ENCODE data around the gene FSTL1. TPM values are rescaled to one million over a fixed set of nuclear protein-coding genes. Genes with fewer than 3 reads are reported as not detected.

FSTL1 gene
- total and polyA plus RNA-seq, 2 of the 8 experiments (the other 6 are each of a cell fraction or from before 2014, with no cell fraction given): 158 to 516 TPM

DNA sequence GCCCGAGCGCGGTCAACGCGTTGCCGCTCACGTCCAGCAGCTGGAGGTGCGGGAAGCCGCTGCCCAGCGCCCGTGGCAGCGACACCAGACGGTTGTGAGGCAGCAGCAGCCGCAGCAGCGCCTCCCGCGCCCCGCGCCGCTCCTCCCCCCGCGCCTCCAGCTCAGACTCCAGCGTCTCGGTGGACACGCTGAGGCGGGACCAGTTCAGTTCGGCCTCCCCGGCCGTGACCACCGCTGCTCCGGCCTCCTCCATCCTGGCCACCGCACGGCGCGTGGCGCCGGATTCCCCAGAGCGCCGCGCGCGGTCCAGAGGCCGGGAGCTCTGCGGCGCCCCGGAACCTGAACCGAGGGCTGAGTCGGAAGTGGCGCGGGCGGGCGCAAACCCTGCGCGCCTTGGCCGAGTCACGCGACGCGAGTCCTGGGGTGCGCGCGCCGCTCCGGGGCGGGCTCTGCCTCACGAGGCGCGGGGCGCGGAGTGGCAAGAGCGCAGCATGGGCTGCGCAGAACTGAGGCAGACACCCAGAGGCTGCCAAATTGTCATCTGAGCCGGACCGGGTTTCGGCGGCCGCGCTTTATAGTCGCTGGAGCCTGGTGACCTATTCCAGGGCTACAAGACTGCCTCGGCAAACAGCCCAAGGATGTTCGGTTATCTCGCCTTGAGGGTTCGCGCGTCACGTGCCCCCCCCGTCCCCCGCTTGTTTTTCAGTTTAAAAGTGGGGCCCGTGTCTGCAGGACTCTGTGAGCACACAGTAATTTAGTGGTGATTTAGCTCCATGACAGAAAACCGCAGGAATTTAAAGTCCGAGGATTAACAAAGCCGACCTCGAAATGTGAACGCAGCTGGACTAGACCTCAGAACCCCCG, 101.6 kb downstream of the FSTL1 start, which contains the start of gene LRRC58 (continued):
- no peak for TF ChIP-seq SIX5 (IDR thresholded peaks at IDR 0.05; ENCODE audit: low read depth, low read length)
- peak; percentile 98 for TF ChIP-seq KDM4A (IDR thresholded peaks at IDR 0.05; ENCODE audit: low read depth, low read length, severe bottlenecking)
- TF ChIP-seq BCL11A (IDR thresholded peaks at IDR 0.05; ENCODE audit: low read depth in 2 of 2, low read length in 2 of 2): no peak
- TF ChIP-seq, protein P1, sequence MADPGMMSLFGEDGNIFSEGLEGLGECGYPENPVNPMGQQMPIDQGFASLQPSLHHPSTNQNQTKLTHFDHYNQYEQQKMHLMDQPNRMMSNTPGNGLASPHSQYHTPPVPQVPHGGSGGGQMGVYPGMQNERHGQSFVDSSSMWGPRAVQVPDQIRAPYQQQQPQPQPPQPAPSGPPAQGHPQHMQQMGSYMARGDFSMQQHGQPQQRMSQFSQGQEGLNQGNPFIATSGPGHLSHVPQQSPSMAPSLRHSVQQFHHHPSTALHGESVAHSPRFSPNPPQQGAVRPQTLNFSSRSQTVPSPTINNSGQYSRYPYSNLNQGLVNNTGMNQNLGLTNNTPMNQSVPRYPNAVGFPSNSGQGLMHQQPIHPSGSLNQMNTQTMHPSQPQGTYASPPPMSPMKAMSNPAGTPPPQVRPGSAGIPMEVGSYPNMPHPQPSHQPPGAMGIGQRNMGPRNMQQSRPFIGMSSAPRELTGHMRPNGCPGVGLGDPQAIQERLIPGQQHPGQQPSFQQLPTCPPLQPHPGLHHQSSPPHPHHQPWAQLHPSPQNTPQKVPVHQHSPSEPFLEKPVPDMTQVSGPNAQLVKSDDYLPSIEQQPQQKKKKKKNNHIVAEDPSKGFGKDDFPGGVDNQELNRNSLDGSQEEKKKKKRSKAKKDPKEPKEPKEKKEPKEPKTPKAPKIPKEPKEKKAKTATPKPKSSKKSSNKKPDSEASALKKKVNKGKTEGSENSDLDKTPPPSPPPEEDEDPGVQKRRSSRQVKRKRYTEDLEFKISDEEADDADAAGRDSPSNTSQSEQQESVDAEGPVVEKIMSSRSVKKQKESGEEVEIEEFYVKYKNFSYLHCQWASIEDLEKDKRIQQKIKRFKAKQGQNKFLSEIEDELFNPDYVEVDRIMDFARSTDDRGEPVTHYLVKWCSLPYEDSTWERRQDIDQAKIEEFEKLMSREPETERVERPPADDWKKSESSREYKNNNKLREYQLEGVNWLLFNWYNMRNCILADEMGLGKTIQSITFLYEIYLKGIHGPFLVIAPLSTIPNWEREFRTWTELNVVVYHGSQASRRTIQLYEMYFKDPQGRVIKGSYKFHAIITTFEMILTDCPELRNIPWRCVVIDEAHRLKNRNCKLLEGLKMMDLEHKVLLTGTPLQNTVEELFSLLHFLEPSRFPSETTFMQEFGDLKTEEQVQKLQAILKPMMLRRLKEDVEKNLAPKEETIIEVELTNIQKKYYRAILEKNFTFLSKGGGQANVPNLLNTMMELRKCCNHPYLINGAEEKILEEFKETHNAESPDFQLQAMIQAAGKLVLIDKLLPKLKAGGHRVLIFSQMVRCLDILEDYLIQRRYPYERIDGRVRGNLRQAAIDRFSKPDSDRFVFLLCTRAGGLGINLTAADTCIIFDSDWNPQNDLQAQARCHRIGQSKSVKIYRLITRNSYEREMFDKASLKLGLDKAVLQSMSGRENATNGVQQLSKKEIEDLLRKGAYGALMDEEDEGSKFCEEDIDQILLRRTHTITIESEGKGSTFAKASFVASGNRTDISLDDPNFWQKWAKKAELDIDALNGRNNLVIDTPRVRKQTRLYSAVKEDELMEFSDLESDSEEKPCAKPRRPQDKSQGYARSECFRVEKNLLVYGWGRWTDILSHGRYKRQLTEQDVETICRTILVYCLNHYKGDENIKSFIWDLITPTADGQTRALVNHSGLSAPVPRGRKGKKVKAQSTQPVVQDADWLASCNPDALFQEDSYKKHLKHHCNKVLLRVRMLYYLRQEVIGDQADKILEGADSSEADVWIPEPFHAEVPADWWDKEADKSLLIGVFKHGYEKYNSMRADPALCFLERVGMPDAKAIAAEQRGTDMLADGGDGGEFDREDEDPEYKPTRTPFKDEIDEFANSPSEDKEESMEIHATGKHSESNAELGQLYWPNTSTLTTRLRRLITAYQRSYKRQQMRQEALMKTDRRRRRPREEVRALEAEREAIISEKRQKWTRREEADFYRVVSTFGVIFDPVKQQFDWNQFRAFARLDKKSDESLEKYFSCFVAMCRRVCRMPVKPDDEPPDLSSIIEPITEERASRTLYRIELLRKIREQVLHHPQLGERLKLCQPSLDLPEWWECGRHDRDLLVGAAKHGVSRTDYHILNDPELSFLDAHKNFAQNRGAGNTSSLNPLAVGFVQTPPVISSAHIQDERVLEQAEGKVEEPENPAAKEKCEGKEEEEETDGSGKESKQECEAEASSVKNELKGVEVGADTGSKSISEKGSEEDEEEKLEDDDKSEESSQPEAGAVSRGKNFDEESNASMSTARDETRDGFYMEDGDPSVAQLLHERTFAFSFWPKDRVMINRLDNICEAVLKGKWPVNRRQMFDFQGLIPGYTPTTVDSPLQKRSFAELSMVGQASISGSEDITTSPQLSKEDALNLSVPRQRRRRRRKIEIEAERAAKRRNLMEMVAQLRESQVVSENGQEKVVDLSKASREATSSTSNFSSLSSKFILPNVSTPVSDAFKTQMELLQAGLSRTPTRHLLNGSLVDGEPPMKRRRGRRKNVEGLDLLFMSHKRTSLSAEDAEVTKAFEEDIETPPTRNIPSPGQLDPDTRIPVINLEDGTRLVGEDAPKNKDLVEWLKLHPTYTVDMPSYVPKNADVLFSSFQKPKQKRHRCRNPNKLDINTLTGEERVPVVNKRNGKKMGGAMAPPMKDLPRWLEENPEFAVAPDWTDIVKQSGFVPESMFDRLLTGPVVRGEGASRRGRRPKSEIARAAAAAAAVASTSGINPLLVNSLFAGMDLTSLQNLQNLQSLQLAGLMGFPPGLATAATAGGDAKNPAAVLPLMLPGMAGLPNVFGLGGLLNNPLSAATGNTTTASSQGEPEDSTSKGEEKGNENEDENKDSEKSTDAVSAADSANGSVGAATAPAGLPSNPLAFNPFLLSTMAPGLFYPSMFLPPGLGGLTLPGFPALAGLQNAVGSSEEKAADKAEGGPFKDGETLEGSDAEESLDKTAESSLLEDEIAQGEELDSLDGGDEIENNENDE (IDR thresholded peaks at IDR 0.05; ENCODE audit: insufficient replicate concordance, low read length): no peak
- peak; percentile 15 for TF ChIP-seq RNF2 (IDR thresholded peaks at IDR 0.05; ENCODE audit: borderline replicate concordance, low read depth, low read length, missing control alignments, poor library complexity, severe bottlenecking)
- no peak; the same call in 1 of the 2 replicates for TF ChIP-seq SP4 (IDR thresholded peaks at IDR 0.05; ENCODE audit: low read length)
- TF ChIP-seq SIRT6 (IDR thresholded peaks at IDR 0.05; ENCODE audit: low read length): no peak
- TF ChIP-seq RXRA (IDR thresholded peaks at IDR 0.05; ENCODE audit: insufficient read depth, low read depth, low read length): no peak
- TF ChIP-seq RBBP5 (IDR thresholded peaks at IDR 0.05; ENCODE audit: borderline replicate concordance, low read depth, low read length): peak; percentile 76; the same call in 1 of the 2 replicates
